ENCODE measurements around the gene BIN2.

Gene BIN2

DNA sequence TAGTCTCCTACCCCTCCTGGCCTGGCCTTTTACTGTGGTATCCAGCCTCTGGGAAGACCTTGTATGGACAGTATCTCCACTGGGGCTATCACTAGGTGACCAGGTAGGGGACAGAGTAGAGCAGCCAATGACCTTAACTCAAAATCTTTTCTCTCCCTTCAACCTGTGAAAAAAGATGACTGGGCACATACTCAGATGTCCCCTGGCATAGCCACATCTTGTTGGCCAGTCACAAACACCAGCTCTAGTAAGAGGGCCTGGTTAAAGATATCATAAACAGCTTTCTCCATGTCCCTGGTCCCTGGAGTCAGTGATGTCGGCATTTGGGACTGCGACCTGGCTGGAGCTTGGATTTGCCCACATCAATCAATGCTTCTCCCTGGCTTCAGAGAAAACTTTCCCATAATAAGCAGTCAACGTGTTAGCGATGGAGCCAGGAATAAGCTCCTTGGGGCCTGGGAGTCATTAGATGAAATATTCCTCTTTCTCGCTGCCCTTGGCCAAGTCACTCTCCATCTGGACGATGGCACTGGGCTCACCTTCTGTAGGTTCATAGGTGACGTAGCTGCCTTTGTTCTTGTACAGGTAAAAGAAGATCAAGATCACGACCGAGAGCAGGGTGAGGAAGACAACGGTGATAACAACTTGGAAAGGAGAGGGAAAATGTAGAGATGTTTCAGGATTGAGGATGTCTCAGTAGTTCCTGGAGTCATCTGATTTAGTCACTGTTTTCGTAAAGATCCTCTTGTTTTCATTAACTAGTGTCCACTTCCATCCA is 78.3 kb downstream of the BIN2 start:
- peaks cover 43% of the 10 kb centered on the region for H3K36me3 Mint-ChIP-seq (ENCODE audit: low read depth)
- DNase-seq (ENCODE audit: low spot score): no peak
- H3K27ac Mint-ChIP-seq: peak overlapping the region; percentile 87
- peak overlapping the region; percentile 52 for H3K4me3 Mint-ChIP-seq
- peaks cover 47% of the 10 kb centered on the region for H3K4me1 Mint-ChIP-seq (ENCODE audit: low read depth)
- H3K27me3 Mint-ChIP-seq (ENCODE audit: low read depth): no peaks in the 10 kb centered on the region
- H3K9me3 Mint-ChIP-seq: no peaks in the 10 kb centered on the region

DNA sequence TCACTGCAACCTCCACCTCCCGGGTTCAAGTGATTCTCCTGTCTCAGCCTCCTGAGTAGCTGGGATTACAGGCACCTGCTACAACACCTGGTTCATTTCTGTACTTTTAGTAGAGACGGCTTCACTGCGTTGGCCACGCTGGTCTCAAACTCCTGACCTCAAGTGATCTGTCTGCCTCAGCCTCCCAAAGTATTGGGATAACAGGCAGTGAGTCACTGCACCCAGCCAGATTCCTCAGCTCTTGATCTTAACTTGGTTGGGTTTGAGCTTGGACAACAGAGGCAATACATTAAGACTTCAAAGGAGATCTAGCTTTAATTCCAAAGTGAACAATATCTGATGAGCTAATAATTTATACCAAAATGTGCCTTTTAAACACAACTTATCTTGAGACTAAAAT is 79.7 kb downstream of the BIN2 start:
- H3K4me1 Mint-ChIP-seq (ENCODE audit: low read depth): peaks cover 58% of the 10 kb centered on the region
- no peak for DNase-seq (ENCODE audit: low spot score)
- no peak overlapping the region for H3K27ac Mint-ChIP-seq
- H3K4me3 Mint-ChIP-seq: no peak overlapping the region
- H3K9me3 Mint-ChIP-seq: no peaks in the 10 kb centered on the region
- peaks cover 55% of the 10 kb centered on the region for H3K36me3 Mint-ChIP-seq (ENCODE audit: low read depth)
- H3K27me3 Mint-ChIP-seq (ENCODE audit: low read depth): no peaks in the 10 kb centered on the region

DNA sequence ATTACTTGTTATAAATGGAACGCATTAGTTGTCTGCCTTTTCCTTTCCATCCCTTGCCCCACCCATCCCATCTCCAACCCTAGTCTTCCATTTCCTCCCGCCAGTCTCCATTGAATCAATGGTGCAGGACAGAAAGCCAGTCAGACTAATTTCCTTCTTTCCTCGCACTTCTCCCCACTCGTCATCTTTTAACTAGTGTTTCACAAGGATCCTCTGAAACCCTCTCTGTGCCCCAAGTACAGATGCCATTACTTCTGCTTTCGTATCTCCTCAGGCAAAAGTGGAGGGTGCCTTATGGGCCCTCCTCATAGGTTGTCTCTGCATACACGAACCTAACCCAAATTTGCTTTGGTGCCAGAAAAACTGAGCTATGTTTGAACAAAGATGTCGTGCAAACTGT is 81.1 kb downstream of the BIN2 start:
- H3K4me1 Mint-ChIP-seq (ENCODE audit: low read depth): peaks cover 60% of the 10 kb centered on the region
- no peaks in the 10 kb centered on the region for H3K9me3 Mint-ChIP-seq
- DNase-seq (ENCODE audit: low spot score): no peak
- no peak overlapping the region for H3K4me3 Mint-ChIP-seq
- peaks cover 57% of the 10 kb centered on the region for H3K36me3 Mint-ChIP-seq (ENCODE audit: low read depth)
- H3K27ac Mint-ChIP-seq: peak overlapping the region; percentile 9
- H3K27me3 Mint-ChIP-seq (ENCODE audit: low read depth): no peaks in the 10 kb centered on the region

DNA sequence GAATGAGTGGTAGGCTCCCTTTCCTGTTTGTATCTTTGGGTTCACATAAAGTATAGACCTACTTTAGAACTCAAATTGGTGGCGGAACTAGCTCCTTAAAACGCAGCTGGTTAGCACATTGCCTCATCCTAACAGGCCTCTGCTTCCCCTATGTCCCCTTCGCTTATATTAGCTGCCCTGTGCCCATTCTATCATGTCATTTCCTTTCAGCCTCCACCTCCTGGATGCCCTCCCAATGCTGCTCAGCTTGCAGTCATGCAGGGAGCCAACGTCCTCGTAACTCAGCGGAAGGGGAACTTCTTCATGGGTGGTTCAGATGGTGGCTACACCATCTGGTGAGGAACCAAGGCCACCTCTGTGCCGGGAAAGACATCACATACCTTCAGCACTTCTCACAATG is 81.9 kb downstream of the BIN2 start:
- H3K27me3 Mint-ChIP-seq (ENCODE audit: low read depth): no peaks in the 10 kb centered on the region
- no peaks in the 10 kb centered on the region for H3K9me3 Mint-ChIP-seq
- peaks cover 55% of the 10 kb centered on the region for H3K4me1 Mint-ChIP-seq (ENCODE audit: low read depth)
- peak overlapping the region; percentile 8 for H3K4me3 Mint-ChIP-seq
- peaks cover 51% of the 10 kb centered on the region for H3K36me3 Mint-ChIP-seq (ENCODE audit: low read depth)
- H3K27ac Mint-ChIP-seq: peak overlapping the region; percentile 64
- DNase-seq (ENCODE audit: low spot score): no peak

DNA sequence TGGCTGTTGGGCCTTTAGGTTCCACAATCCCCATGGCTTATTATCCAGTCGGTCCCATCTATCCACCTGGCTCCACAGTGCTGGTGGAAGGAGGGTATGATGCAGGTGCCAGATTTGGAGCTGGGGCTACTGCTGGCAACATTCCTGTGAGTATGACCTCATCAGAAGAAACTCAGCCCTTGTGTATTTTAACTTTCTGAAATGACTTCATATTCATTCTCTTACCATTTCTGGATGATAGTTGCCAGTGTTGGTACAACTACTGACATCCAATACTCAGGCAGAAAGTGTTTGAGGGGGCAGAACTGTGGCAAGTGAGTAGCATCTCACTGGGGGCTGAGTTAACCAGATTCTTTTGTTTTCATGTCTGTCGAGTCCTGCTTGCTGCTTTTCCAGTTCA is 83.0 kb downstream of the BIN2 start:
- H3K27me3 Mint-ChIP-seq (ENCODE audit: low read depth): no peaks in the 10 kb centered on the region
- H3K9me3 Mint-ChIP-seq: no peaks in the 10 kb centered on the region
- H3K4me1 Mint-ChIP-seq (ENCODE audit: low read depth): peaks cover 47% of the 10 kb centered on the region
- peak overlapping the region; percentile 89 for H3K4me3 Mint-ChIP-seq
- DNase-seq (ENCODE audit: low spot score): no peak
- peaks cover 46% of the 10 kb centered on the region for H3K36me3 Mint-ChIP-seq (ENCODE audit: low read depth)
- H3K27ac Mint-ChIP-seq: no peak overlapping the region

DNA sequence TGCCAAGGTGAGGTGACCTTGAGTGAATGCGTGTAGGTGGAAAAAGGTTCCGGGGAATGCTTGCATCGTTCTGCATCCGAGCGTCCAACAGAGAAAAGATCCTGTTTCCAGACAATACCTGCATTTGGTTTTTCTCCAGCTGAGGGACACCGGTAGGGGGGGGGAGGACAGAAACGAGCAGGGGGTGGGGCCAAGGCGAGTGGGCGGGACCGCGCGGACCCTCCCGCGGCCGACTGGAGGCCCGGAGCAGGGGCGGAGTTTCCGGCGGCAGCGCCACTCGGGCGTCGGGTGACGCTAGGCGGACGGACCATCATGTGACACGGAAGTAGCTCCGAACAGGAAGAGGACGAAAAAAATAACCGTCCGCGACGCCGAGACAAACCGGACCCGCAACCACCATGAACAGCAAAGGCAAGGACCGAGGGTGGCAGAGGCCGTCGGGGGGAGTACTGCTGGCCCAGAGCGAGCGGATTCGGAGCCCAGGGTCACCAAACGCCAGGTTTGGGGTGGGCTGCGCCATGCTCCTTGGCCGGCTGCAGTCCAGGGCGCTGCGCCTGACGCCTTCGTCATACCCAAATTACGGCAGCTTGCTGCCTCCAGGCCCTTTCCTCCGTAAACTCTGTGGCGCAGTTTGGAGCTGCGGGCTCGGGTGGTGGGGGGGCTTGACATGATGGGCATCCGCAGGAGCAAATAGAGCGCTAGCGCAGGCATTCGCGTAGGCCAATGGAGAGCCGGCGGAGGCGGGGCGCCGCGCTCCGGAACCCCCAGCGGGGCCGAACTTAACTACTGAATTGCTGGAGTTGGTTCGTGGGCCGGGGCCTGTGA is 85.3 kb downstream of the BIN2 start, which contains the start of gene DAZAP2:
DAZAP2 (plus strand) TSS at position 317 of the 825 bp plus-strand sequence; CDS start at position 399, 82 bp downstream.
- Mint-ChIP-seq H3K4me1 (ENCODE audit: low read depth) (peaks cover 36% of the 10 kb centered on the region), H3K4me3 (peak within 1 kb of the TSS; percentile 89), H3K27ac (peak within 1 kb of the TSS; percentile 99), H3K27me3 (ENCODE audit: low read depth) (peaks cover 2% of the 10 kb centered on the region), H3K36me3 (ENCODE audit: low read depth) (peaks cover 36% of the 10 kb centered on the region), H3K9me3 (no peaks in the 10 kb centered on the region)
- peak; percentile 93 for DNase-seq (ENCODE audit: low spot score)

DNA sequence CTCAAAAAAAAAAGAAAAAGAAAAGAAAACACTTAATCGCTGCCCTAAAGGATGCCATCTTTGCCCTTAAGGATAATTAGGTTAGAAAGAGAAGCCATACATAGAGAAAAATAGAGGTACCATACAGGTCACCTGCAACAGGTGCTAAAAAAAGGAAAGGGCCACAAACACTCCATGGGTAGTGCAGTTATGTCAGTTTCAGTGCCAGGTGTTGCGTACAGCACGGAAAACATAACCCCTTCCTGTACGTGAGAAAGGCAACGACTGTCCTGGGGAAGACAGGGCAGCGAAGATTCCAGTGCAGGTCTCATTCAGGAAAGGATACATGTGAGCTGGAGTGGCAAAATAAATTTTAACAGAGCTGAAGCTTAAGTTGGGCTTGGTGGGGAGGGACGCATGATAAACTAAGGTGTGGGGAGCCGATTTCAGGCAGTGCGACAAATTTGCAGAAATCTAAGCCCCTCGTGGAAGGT is 85.9 kb downstream of the BIN2 start:
- Mint-ChIP-seq H3K36me3 (ENCODE audit: low read depth) (peaks cover 33% of the 10 kb centered on the region), H3K4me1 (ENCODE audit: low read depth) (peaks cover 36% of the 10 kb centered on the region), H3K9me3 (no peaks in the 10 kb centered on the region), H3K27me3 (ENCODE audit: low read depth) (peaks cover 2% of the 10 kb centered on the region), H3K27ac (peak overlapping the region; percentile 99), H3K4me3 (peak overlapping the region; percentile 89)
- no peak for DNase-seq (ENCODE audit: low spot score)

DNA sequence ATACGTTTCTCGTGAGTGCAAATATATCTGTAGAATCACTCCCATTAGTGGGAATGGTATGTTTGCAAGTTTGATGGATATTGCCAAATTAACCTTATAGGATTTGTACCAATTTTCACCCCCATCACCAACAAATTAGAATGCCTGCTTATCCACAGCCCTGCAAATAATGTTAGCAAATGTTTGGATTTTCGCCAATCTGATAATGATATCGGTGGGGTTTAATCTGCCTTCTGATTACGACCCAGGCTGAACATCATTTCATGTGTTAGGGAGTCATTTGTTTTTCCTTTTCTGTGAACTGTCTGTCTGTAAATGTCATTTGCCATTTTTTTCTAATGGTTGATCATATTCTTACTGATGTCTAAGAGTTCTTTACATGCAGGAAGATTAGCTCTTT is 89.4 kb downstream of the BIN2 start:
- no peak for DNase-seq (ENCODE audit: low spot score)
- no peaks in the 10 kb centered on the region for H3K9me3 Mint-ChIP-seq
- no peak overlapping the region for H3K27ac Mint-ChIP-seq
- peaks cover 3% of the 10 kb centered on the region for H3K36me3 Mint-ChIP-seq (ENCODE audit: low read depth)
- H3K27me3 Mint-ChIP-seq (ENCODE audit: low read depth): peaks cover 2% of the 10 kb centered on the region
- H3K4me3 Mint-ChIP-seq: no peak overlapping the region
- peaks cover 9% of the 10 kb centered on the region for H3K4me1 Mint-ChIP-seq (ENCODE audit: low read depth)

DNA sequence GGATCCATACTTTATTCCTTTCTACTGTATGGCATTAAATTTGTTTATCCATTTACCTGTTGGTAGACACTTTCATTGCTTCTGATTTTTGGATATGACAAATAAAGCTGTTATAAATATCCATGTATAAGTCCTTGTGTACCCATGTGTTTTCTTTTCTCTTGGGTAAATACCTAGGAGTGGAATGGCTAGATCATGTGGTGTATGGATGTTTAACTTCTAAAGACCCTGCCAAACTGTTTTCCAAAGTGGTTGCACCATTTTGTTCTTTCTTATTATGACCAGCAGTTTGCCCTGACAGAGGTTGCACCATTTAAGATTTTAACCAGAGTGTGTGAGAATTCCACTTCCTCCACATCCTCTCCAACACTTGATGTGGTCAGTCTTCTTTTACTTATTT is 91.3 kb downstream of the BIN2 start:
- no peak overlapping the region for H3K4me3 Mint-ChIP-seq
- H3K4me1 Mint-ChIP-seq (ENCODE audit: low read depth): peaks cover 3% of the 10 kb centered on the region
- no peak for DNase-seq (ENCODE audit: low spot score)
- H3K27me3 Mint-ChIP-seq (ENCODE audit: low read depth): peaks cover 2% of the 10 kb centered on the region
- H3K36me3 Mint-ChIP-seq (ENCODE audit: low read depth): no peaks in the 10 kb centered on the region
- no peak overlapping the region for H3K27ac Mint-ChIP-seq
- no peaks in the 10 kb centered on the region for H3K9me3 Mint-ChIP-seq

Data from T-helper 2 cell treated with Interferon-gamma antibody and Interleukin-4, amounts not matched to agents 5 μg/mL and 100 μg/mL, for 36 hours (primary cell).